ENCODE data around the gene TBL3.

- TF ChIP-seq CTCF (conservative IDR thresholded peaks at IDR 0.05), result no peak
- TF ChIP-seq EZH2 (IDR thresholded peaks at IDR 0.05; ENCODE audit: low read depth), result no peak
Measured at GRCh38 chr16:1971796-1972489, at the start of gene TBL3.
